GM13977 (cell line): ENCODE measurements around the gene QTRT2.

ENCODE experiments used
- DNase-seq: peaks from one replicate; pipeline ENCODE4 v3.0.0; 2012; ENCODE audit warnings: low spot score
- CTCF ChIP-seq: IDR thresholded peaks from 2 replicates; pipeline ENCODE4 v1.5.1; 2012; ENCODE audit warnings: mild to moderate bottlenecking, control low read depth; ENCODE audit not compliant: insufficient read depth; ENCODE audit errors: extremely low read depth, missing control alignments
- in situ Hi-C: fragments of 300-500 bp; cut with MboI; formaldehyde crosslinking; loops from one replicate; pipeline ENCODE4 v1.12.0; 2022; ENCODE audit warnings: low sequenced_read_pairs, low pct_unique_long_range_greater_than_20kb, mixed read lengths, inconsistent platforms; ENCODE audit not compliant: unreplicated experiment

Gene QTRT2

GRCh38 chr3:114133947-114134346 is 77.4 kb downstream of the QTRT2 start:
- no peak for DNase-seq
- TF ChIP-seq CTCF, result no peak
- in situ Hi-C loops, result no loop called here
